Retinal pigment epithelial cell (primary cell): ENCODE results near the gene SRRM3.
"Not testable (repeated sequence)": the region's sequence is repeated elsewhere in the genome, so short reads cannot be mapped to it uniquely, and the experiment has no call there.

Experiments
- DNase-seq: peaks from one replicate; pipeline ENCODE4 v3.0.0-alpha.2; 2010; ENCODE audit warnings: low read depth
- H3K4me3 ChIP-seq: 2 replicates; pipeline ENCODE4 v1.5.1; 2011; ENCODE audit warnings: mild to moderate bottlenecking, low read length, control low read depth, moderate library complexity
- CTCF ChIP-seq: conservative IDR thresholded peaks from 2 replicates; pipeline ENCODE4 v1.5.1; 2011; ENCODE audit warnings: low read depth, low read length, control low read depth, inconsistent platforms

Gene SRRM3

DNA sequence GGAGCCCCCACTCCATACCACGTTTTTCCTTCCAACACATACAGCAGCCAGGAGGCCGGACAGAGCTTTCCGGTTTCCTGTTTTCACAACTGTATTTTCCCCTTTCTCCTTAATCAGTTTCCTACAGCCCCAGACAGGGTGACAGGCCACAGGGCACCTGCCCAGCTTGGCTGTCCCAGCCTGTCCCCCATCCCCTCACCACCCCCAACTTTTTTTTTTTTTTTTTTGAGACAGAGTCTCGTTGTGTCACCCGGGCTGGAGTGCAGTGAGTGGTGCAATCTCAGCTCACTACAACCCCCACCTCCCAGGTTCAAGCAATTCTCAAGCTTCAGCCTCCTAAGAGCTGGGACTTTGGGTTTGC, 90.5 kb downstream of the SRRM3 start:
- TF ChIP-seq CTCF = no peak
- DNase-seq = no peak
- H3K4me3 ChIP-seq = no peak overlapping the region

GRCh38 chr7:76292911-76293310, 91.2 kb downstream of the SRRM3 start:
- not testable (repeated sequence) for H3K4me3 ChIP-seq, DNase-seq

GRCh38 chr7:76293407-76293901, 91.8 kb downstream of the SRRM3 start:
- DNase-seq = no peak
- no peak for TF ChIP-seq CTCF
- H3K4me3 ChIP-seq = no peak overlapping the region

DNA sequence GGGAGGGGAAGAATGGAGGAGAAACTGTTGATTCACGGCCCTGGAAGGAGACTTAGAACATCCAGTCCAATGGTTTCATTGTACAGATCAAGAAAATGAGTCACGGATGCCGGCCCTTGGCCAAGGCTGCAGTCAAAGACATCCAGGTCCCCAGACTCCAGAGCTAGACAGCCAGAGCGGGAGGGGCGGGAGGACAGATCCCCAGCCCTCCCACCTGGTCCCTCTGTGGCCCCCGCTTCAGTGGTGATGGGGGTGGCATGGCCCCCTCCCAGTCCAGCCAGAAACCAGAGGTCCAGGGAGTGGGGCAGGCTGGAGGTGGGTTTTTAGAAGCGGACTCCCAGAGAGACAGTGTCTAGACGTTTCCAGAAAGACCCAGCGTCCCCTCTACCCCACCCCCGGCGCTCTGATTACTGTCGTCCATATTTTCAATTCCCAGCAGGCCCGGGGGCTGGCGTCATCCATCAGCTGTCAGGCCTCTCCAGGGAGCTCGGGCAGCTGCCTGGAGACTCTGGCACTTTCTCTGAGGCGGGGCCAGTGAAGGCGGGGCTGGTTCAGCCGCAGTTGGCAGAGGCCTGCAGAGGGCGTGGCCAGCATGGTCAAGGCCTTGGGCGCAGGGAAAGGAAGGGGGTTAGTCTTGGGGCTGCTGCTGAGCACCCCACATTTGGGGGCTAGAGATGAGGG, 92.8 kb downstream of the SRRM3 start:
- no peak for TF ChIP-seq CTCF
- DNase-seq = peak; percentile 88
- H3K4me3 ChIP-seq = peak overlapping the region; percentile 24

- no peak for DNase-seq
- no peak overlapping the region for H3K4me3 ChIP-seq
- no peak for TF ChIP-seq CTCF
Measured at GRCh38 chr7:76296743-76297740, 95.3 kb downstream of the SRRM3 start.

DNA sequence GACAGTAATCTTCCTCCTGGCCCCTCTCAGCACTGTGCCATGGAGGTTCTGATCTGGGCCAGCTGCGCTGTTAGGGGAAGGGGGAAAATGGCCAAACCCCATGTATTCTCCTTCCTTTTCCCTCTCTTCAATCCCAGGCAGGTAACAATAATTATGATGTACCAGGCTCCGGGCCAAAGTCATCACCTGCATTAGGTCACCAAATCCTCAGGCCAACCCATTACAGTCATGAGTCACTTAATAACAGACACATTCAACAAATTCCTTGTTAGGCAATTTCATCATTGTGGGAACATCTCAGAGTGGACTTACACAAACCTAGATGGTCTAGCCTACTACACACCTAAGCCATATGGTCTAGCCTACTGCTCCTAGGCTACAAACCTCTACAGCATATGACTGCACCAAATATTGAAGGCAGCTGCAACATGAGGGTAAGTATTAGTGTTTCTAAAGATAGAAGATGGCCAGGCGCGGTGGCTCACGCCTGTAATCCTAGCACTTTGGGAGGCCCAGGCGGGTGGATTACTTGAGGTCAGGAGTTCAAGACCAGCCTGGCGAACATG, 98.6 kb downstream of the SRRM3 start:
- peak; percentile 72 for DNase-seq
- no peak for TF ChIP-seq CTCF
- H3K4me3 ChIP-seq = no peak overlapping the region

- no peak for TF ChIP-seq CTCF
- no peak for DNase-seq
- no peak overlapping the region for H3K4me3 ChIP-seq
Measured at GRCh38 chr7:76301000-76301399, 99.3 kb downstream of the SRRM3 start.
